PC-9 (cell line): ENCODE results near the gene PTPN18. TPM values are rescaled to one million over a fixed set of nuclear protein-coding genes. Genes with fewer than 3 reads are reported as not detected.

Experiments used
- BruUV-seq: library from RNA; stranded (reverse); fragments of 400-500 nt; replicated peaks from 2 replicates; lab custom pipeline; 2021; lab: Mats Ljungman, UMichigan
- CTCF ChIA-PET: fragments of 300-600 bp; sonication (Branson Sonifier 250); formaldehyde crosslinking; loops from one replicate; lab custom pipeline; 2022; ENCODE audit warnings: antibody characterized with exemption; lab: Charles Lee
- POLR2A ChIA-PET: fragments of 300-600 bp; sonication (Branson Sonifier 250); formaldehyde crosslinking; loops from one replicate; lab custom pipeline; 2022; ENCODE audit warnings: antibody characterized with exemption; ENCODE audit not compliant: unreplicated experiment; lab: Charles Lee
- DNase-seq, 2 experiments: peaks; one replicate each; pipeline versions ENCODE4 v3.0.0 to v3.0.0-alpha.2; 2015 to 2022; ENCODE audit warnings: mixed read lengths in 1 of 2
- H2AFZ ChIP-seq: fragments of 200-600 bp; sonication (generic); 2 replicates; pipeline ENCODE4 v1.8.1; 2017; ENCODE audit warnings: antibody characterized with exemption
- H3F3A ChIP-seq: fragments of 200-600 bp; sonication (generic); 2 replicates; pipeline ENCODE4 v1.8.1; 2017; ENCODE audit warnings: antibody characterized with exemption, mild to moderate bottlenecking, low read depth; ENCODE audit not compliant: insufficient read depth
- H3K27ac ChIP-seq: fragments of 200-600 bp; sonication (generic); 2 replicates; pipeline ENCODE4 v1.6.1; 2016; ENCODE audit warnings: mixed run types
- H3K27me3 ChIP-seq: fragments of 200-600 bp; sonication (generic); 2 replicates; pipeline ENCODE4 v1.6.1; 2016; ENCODE audit warnings: low read depth, mixed run types; ENCODE audit not compliant: insufficient read depth
- H3K36me3 ChIP-seq: fragments of 200-600 bp; sonication (generic); 2 replicates; pipeline ENCODE4 v1.6.1; 2016; ENCODE audit warnings: low read depth, mixed run types
- H3K4me1 ChIP-seq: fragments of 200-600 bp; sonication (generic); replicated peaks from 2 replicates; pipeline ENCODE4 v1.6.1; 2016; ENCODE audit warnings: mixed run types; ENCODE audit not compliant: insufficient read depth
- H3K4me2 ChIP-seq: fragments of 200-600 bp; sonication (generic); 2 replicates; pipeline ENCODE4 v1.6.1; 2017; ENCODE audit warnings: mixed run types
- H3K4me3 ChIP-seq: fragments of 200-600 bp; sonication (generic); 2 replicates; pipeline ENCODE4 v1.6.1; 2016; ENCODE audit warnings: mixed run types
- H3K79me2 ChIP-seq: fragments of 200-600 bp; sonication (generic); 2 replicates; pipeline ENCODE4 v1.6.1; 2017; ENCODE audit warnings: low read depth, mixed run types
- H3K9me2 ChIP-seq: fragments of 200-600 bp; sonication (generic); 2 replicates; pipeline ENCODE4 v1.8.1; 2017; ENCODE audit warnings: mild to moderate bottlenecking; ENCODE audit not compliant: insufficient read depth
- H3K9me3 ChIP-seq: fragments of 200-600 bp; sonication (generic); 2 replicates; pipeline ENCODE4 v1.8.1; 2016; ENCODE audit warnings: low read depth; ENCODE audit not compliant: insufficient read depth
- H4K20me1 ChIP-seq: fragments of 200-600 bp; sonication (generic); 2 replicates; pipeline ENCODE4 v1.8.1; 2017; ENCODE audit not compliant: insufficient read depth
- CTCF ChIP-seq: fragments of 200-600 bp; sonication (generic); conservative IDR thresholded peaks from 2 replicates; pipeline ENCODE4 v1.6.1; 2017; ENCODE audit warnings: mixed run types, antibody characterized with exemption, mild to moderate bottlenecking, moderate library complexity
- EZH2 ChIP-seq: fragments of 200-600 bp; sonication (generic); IDR thresholded peaks from 2 replicates; pipeline ENCODE4 v1.8.0; 2017; ENCODE audit warnings: antibody characterized with exemption, low read depth
- intact Hi-C: fragments of 100-400 bp; cut with micrococcal nuclease; formaldehyde crosslinking; loops from one replicate; pipeline ENCODE4 v1.10.0; 2022; ENCODE audit not compliant: unreplicated experiment
- total RNA-seq: library from RNA; stranded (reverse); gene quantifications from 2 replicates; pipeline ENCODE4 v1.2.3, GENCODE V29; 2021

PTPN18 gene
- total RNA-seq, 1 experiment from 2014 or later = 55.9 TPM

GRCh38 chr2:130345091-130345490 lies 10.8 kb upstream of the PTPN18 start:
- ChIA-PET CTCF (no interaction called here), POLR2A (interaction anchor here (0.6 kb wide), 1 partner anchor 1056 kb away, joined by 3 read pairs; no protein-coding TSS in a partner anchor)
- Histone ChIP-seq H3K79me2 (peaks cover 19% of the 10 kb centered on the region), H3F3A (peaks cover 4% of the 10 kb centered on the region; the same call in 1 of the 2 replicates), H3K9me2 (no peaks in the 10 kb centered on the region), H2AFZ (no peak overlapping the region), H4K20me1 (peaks cover 9% of the 10 kb centered on the region), H3K27me3 (no peaks in the 10 kb centered on the region), H3K4me1 (peaks cover 12% of the 10 kb centered on the region; the same call in 1 of the 2 replicates), H3K4me3 (no peak overlapping the region), H3K36me3 (peaks cover 8% of the 10 kb centered on the region; the same call in 1 of the 2 replicates), H3K9me3 (no peaks in the 10 kb centered on the region), H3K27ac (no peak overlapping the region), H3K4me2 (no peak overlapping the region)
- no TSS peak for BruUV-seq
- TF ChIP-seq EZH2 = no peak
- no peak for TF ChIP-seq CTCF
- intact Hi-C loops = no loop called here
- no peak for DNase-seq

GRCh38 chr2:130345611-130346010 lies 10.2 kb upstream of the PTPN18 start:
- Histone ChIP-seq H4K20me1 (peaks cover 9% of the 10 kb centered on the region), H3K27ac (no peak overlapping the region), H3K9me2 (no peaks in the 10 kb centered on the region), H3F3A (peaks cover 8% of the 10 kb centered on the region; the same call in 1 of the 2 replicates), H3K27me3 (no peaks in the 10 kb centered on the region), H3K36me3 (peaks cover 8% of the 10 kb centered on the region; the same call in 1 of the 2 replicates), H3K79me2 (peaks cover 19% of the 10 kb centered on the region), H3K4me2 (no peak overlapping the region), H2AFZ (no peak overlapping the region), H3K4me1 (peaks cover 12% of the 10 kb centered on the region; the same call in 1 of the 2 replicates), H3K9me3 (no peaks in the 10 kb centered on the region), H3K4me3 (no peak overlapping the region)
- TF ChIP-seq EZH2 (no peak), CTCF (no peak)
- BruUV-seq = no TSS peak
- intact Hi-C loops = no loop called here
- no peak for DNase-seq
- ChIA-PET CTCF (no interaction called here), POLR2A (interaction anchor here (0.6 kb wide), 1 partner anchor 1057 kb away, joined by 3 read pairs; no protein-coding TSS in a partner anchor)

DNA sequence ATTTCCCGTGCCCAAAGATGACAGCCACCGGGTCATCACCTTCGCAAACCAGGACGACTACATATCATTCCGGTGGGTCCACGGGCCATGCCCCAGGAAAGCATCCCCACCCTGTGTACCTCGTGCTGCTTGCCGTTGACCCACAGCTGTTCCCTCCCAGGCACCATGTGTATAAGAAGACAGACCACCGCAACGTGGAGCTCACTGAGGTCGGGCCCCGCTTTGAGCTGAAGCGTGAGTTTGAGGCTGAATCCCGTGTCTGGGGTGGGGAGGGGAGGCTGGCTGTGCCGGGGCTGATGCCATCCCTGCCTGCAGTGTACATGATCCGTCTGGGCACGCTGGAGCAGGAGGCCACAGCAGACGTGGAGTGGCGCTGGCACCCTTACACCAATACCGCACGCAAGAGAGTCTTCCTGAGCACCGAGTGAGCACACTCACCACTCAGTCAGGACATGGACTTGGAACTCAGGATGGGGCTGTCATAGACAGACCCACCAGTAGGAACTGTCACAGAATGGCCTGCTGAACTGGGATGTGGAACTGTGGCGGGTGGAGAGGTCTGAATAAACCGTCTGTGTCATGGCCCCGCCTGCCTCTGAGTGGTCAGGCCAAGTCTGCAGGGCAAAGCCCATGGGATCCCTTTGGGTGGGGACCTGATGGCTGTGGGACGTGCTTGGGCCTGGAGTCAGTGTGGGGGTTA lies 9.7 kb upstream of the PTPN18 start:
- ChIA-PET CTCF (no interaction called here), POLR2A (no interaction called here)
- Histone ChIP-seq H3K9me2 (no peaks in the 10 kb centered on the region), H4K20me1 (peaks cover 9% of the 10 kb centered on the region), H3F3A (peaks cover 11% of the 10 kb centered on the region; the same call in 1 of the 2 replicates), H3K4me2 (no peak overlapping the region), H3K4me1 (peaks cover 8% of the 10 kb centered on the region; the same call in 1 of the 2 replicates), H3K27ac (no peak overlapping the region), H3K27me3 (no peaks in the 10 kb centered on the region), H3K36me3 (peaks cover 8% of the 10 kb centered on the region; the same call in 1 of the 2 replicates), H3K79me2 (peaks cover 19% of the 10 kb centered on the region), H3K4me3 (no peak overlapping the region), H3K9me3 (no peaks in the 10 kb centered on the region), H2AFZ (no peak overlapping the region)
- TF ChIP-seq CTCF (no peak), EZH2 (no peak)
- BruUV-seq = no TSS peak
- intact Hi-C loops = no loop called here
- DNase-seq = no peak
